ACC112 (cell line): Measurements from ENCODE around the gene CROCC.

Experiments used
- H2AFZ ChIP-seq: fragments of 200-600 bp; sonication (generic); one replicate; pipeline ENCODE4 v1.6.0; 2017; ENCODE audit warnings: antibody characterized with exemption, low read length; ENCODE audit not compliant: unreplicated experiment
- H3K27ac ChIP-seq: fragments of 200-600 bp; sonication (generic); 2 replicates; pipeline ENCODE4 v1.5.1; 2014; ENCODE audit warnings: low read depth, mild to moderate bottlenecking, antibody characterized with exemption, low read length, moderate library complexity
- H3K27me3 ChIP-seq: fragments of 200-600 bp; sonication (generic); 2 replicates; pipeline ENCODE4 v1.6.1; 2014; ENCODE audit warnings: mild to moderate bottlenecking, antibody characterized with exemption, low read length, moderate library complexity, mixed read lengths; ENCODE audit not compliant: insufficient read depth
- H3K36me3 ChIP-seq: fragments of 200-600 bp; sonication (generic); 2 replicates; pipeline ENCODE4 v1.6.1; 2016; ENCODE audit warnings: mild to moderate bottlenecking, antibody characterized with exemption, low read length, moderate library complexity, mixed read lengths; ENCODE audit not compliant: insufficient read depth
- H3K4me1 ChIP-seq: fragments of 200-600 bp; sonication (generic); one replicate; pipeline ENCODE4 v1.6.1; 2016; ENCODE audit warnings: low read length, mixed read lengths; ENCODE audit not compliant: insufficient read depth, unreplicated experiment, control insufficient read depth
- H3K4me3 ChIP-seq: fragments of 200-600 bp; sonication (generic); 2 replicates; pipeline ENCODE4 v1.5.1; 2014; ENCODE audit warnings: mild to moderate bottlenecking, low read depth, low read length
- H3K79me2 ChIP-seq: fragments of 200-600 bp; sonication (generic); one replicate; pipeline ENCODE4 v1.6.0; 2016; ENCODE audit warnings: low read length; ENCODE audit not compliant: control insufficient read depth, unreplicated experiment, insufficient read depth

Gene CROCC

DNA sequence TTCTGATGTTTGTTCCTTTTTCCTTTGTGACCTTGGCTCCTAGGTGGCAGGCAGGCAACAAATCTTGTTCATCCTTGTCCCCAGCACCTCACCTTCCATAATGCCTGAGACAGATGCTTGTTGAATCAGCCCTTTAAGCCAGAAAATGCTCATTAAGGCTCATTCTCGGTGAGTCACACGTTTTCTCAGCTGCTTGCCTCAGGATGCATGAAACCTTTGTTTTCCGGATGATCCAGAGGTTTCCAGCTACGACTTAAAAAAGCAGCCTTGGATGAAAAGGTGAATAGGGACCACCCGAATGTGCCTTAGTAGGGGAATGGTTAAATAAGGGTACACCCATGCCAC, 94.6 kb downstream of the CROCC start:
- peaks cover 19% of the 10 kb centered on the region for H3K4me1 ChIP-seq
- no peak overlapping the region for H3K27ac ChIP-seq
- peaks cover 20% of the 10 kb centered on the region; the same call in 1 of the 2 replicates for H3K36me3 ChIP-seq
- no peaks in the 10 kb centered on the region for H3K27me3 ChIP-seq
- H2AFZ ChIP-seq, result no peak overlapping the region
- no peaks in the 10 kb centered on the region for H3K79me2 ChIP-seq
- no peak overlapping the region for H3K4me3 ChIP-seq

DNA sequence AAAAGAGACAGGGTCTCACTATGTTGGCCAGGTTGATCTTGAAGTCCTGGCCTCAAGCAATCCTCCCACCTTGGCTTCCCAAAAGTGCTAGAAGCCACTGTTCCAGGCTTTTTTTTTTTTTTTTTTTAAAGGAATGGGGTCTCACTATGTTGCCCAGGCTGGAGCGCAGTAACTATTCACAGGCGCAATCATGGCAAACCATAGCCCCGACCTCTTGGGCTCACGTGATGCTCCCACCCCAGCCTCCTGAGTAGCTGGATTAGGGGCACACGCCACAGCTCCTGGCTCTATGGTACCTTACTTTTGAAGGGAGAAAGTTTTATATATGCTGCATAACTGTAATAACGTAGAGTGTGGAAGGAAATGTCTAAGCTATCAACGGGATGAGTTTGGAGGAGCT, 95.7 kb downstream of the CROCC start:
- H3K4me3 ChIP-seq, result no peak overlapping the region
- no peak overlapping the region for H2AFZ ChIP-seq
- H3K79me2 ChIP-seq, result no peaks in the 10 kb centered on the region
- H3K27me3 ChIP-seq, result no peaks in the 10 kb centered on the region
- peaks cover 28% of the 10 kb centered on the region; the same call in 1 of the 2 replicates for H3K36me3 ChIP-seq
- no peak overlapping the region for H3K27ac ChIP-seq
- H3K4me1 ChIP-seq, result peaks cover 15% of the 10 kb centered on the region

DNA sequence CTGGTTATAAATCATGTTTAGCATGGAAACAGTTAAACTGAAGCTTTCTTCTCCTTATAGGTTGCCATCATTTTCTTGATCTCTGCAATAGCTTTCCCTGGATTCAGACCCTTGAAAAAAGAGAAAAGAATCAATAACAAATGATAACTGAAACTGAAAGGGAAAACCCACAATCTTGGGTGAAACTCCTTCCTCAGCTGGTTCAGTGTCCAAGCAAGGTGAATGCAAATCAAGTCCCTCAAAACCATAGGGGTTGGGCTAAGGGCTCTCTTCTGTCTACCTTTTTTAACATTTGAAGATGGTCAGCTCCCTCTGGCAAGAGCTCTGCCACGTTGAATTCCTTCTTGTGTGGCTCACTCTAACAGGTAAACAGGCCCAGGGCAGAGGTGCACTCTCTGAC, 97.1 kb downstream of the CROCC start:
- Histone ChIP-seq H3K79me2 (no peaks in the 10 kb centered on the region), H3K4me3 (no peak overlapping the region), H3K27ac (no peak overlapping the region), H3K4me1 (peaks cover 6% of the 10 kb centered on the region), H3K36me3 (peaks cover 28% of the 10 kb centered on the region; the same call in 1 of the 2 replicates), H3K27me3 (no peaks in the 10 kb centered on the region), H2AFZ (no peak overlapping the region)

DNA sequence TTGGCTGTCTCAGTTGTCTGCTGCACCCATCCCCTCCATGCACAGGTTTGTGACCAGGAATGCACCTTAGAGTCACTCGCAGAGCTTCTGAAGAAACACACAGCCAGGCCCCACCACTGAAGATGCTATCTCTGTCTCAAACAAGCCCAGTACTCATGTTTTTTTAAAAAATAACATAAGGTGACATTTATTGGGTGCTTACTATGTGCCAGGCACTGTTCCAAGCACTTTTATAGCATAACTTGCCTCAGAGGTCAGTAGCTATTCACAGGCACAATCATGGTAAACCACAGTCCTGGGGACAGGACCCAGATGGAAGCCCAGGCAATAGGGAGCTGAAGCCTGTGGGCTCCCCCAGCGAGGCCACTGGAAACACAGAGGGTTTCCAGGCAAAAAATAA, 98.8 kb downstream of the CROCC start:
- Histone ChIP-seq H2AFZ (no peak overlapping the region), H3K4me3 (no peak overlapping the region), H3K36me3 (peaks cover 28% of the 10 kb centered on the region; the same call in 1 of the 2 replicates), H3K27ac (no peak overlapping the region), H3K79me2 (no peaks in the 10 kb centered on the region), H3K4me1 (peaks cover 6% of the 10 kb centered on the region), H3K27me3 (no peaks in the 10 kb centered on the region)

DNA sequence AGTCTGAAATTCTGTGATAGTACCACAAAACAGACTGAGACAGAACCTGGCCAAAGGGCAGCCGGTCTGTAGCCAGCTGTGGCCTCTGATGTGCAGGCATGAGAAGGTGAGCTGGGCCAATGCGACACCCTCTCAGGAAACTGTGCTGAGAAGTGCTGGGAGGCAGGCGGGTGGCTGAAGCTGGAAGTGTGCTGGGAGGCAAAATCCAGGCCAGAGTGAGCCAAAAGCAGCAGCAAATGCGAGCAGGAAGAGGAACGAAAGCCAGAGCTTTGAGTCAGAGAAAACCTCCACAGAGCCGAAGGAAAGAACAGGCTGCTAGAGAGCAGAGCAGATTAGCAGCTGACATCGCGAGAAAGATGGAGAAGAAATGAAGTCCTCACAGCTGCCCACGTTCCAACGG, 100.2 kb downstream of the CROCC start:
- peaks cover 28% of the 10 kb centered on the region; the same call in 1 of the 2 replicates for H3K36me3 ChIP-seq
- no peaks in the 10 kb centered on the region for H3K4me1 ChIP-seq
- no peak overlapping the region for H3K4me3 ChIP-seq
- H3K79me2 ChIP-seq, result no peaks in the 10 kb centered on the region
- no peak overlapping the region for H3K27ac ChIP-seq
- H2AFZ ChIP-seq, result no peak overlapping the region
- H3K27me3 ChIP-seq, result no peaks in the 10 kb centered on the region
